Fibroblast of peridontal ligament (primary cell): Measurements from ENCODE around the gene MAST1.
"Not testable (repeated sequence)": the region's sequence is repeated elsewhere in the genome, so short reads cannot be mapped to it uniquely, and the experiment has no call there.

Experiments used
- DNase-seq: peaks from one replicate; pipeline ENCODE4 v3.0.0-alpha.2; 2010; ENCODE audit errors: extremely low read depth

The MAST1 gene

DNA sequence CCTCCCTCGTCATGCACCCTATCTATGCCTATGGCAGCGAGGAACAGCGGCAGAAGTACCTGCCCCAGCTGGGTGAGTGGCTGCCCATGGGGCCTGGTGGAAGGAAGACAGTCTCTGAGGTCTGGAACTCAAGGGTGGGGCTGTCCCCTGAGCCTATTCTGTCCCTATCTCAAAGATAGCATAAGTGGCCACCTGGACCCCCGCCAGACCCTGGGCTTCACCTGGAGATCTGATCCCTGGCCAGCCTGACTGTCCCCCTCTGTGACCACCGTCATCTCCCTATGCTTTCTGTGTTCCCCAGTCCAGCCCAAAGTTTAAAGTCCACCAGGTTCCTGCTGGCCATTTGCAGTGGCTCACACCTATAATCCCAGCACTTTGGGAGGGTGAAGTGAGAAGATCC, 55.3 kb downstream of the MAST1 start:
- no peak for DNase-seq

DNA sequence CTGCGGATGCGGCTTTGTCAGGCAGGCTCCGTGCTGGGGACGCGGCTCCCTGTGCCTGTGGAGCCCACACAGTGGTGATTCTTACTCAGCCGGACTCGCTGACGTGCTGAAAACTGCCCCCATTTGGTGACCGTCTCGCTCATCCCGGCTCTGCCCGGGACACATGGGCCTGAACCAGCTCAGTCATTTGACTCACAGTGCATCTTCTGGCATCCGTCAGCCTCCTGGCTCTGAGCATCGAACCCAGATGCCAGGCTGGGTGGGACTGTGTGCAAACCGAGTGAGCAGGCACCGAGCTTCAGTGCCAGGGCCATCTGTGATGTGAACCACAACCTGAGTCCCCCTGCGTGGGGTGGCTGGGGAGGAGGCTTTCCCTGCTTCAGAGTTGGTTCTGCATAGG, 58.1 kb downstream of the MAST1 start:
- no peak for DNase-seq

DNA sequence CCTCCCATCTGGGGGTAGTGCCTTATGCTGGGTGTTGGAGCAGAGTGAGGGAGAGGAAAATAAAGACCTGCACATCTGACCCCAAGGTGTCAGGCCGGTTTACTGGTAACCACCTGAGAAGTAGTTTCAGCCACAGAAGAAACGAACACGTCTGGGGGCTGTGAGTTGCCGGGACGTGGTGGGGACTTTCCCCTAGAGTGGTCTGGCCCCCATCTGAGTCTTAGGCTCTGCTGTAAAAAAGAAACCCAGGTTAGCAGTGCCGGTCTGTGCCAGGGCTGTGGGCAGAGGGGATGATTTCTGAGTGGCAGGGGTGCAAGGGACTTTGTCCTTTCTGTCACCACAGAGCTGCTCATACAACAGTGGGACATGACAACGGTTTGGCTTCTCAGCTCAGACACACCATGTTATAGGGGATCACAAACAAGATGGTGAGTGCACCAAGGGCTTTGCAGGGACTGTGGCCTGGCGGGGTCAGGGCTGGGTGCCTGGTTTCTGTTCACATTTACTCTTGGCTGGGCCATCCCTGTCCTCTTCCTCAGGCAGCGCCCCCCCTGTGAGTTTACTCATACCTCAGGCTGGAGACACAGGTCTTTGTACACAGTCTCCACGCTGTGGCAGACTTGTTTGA, 61.7 kb downstream of the MAST1 start:
- no peak for DNase-seq

DNA sequence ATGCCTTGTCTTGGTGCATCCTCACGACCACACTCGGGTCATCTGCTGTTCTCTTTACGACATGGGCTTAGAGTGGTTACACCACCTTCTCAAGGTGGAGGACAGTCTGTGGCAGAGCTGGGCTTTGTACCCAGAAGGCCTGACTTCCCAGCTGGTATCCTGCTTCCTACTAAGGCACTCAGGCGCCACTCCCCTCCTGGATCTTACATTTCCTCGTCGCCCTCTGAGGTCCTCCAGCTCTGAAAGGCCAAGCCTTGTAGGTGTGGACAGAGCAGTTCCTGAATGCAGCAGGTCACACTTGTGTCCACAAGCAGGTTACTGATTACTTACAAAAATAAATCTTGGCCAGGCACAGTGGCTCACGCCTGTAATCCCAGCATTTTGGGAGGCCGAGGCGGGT, 68.9 kb downstream of the MAST1 start:
- DNase-seq = no peak

DNA sequence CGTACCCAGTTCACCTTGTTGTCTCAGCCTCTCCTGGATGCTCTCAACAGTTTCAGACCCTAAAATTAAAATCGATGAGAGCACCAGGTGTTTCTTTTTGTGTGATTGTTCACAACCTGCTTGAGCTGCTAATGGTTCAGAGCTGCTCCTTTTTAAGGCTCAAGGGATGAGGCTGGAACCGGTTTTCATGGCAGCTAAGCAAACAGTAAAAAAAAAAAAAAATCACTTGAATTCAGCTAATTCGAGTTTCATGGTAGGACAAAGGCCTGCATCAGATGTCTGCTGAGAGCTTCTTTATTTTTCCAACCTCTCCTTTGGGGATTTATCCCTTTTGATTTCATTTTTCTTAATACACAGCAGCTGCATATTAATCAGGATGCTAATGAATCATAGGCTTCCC, 74.3 kb downstream of the MAST1 start:
- DNase-seq = peak; percentile 3

DNA sequence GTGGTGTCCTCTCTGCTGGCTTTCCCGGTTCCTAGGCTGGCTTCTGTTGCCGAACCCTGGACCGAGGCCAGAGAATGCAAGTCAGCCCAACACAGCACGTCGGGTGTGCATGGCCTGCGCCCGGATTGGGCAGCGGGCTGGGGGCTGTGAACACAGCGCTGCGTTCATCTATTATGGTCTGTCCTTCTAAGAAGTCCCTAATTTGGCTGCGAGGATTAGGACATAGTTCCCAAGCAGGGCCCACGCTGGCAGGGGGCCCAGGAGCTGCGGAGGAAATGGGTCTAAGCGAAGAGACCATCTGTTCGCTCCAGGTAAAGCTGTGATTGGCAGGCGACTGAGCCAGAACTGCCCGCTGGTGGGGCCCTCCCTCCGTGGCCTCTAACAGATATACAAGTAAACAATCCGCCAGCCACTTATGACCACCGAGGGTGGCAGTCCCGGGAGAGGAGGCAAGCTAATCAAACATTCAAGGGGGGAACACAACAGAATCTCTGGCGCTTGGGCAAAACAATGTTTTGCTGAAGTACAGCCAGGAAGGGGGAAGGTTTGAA, 74.8 kb downstream of the MAST1 start:
- peak; percentile 55 for DNase-seq

DNA sequence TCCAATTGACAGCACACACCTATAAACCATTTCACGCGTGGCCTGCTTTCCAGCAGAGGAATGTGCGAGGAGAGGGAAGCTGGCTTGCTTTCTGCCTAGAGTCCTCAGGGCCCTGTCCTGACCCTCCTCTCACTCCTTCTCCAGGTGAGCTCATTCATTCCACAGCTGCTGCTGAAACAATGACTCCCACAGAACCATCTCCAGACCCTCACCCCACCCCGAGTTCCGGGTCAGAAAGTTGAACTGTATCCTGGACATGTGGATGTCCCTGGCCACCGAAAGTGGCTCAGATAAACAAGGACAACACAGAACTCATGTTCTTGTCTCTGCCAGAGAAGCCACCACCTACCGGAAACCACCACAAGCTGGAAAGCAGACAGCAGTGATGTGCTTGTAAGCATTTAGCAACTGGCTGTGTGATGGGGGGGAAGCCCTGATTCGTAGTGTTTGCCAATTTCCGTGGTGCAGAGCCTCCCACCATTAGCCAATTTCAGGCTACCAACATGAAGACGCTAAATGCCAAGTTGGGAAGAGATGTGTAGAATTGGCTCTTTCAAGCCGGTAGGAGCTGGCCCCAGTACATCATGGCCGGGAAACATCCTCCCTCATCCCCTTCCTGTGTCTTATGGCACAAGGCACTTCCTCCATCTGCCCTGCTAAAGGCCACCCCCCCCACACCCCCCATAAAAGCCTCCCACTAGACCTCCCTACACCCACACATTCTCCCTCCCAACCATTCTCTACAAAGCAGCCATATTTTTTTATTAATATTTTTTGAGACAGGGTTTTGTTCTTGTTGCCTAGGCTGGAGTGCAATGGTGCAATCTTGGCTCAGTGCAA, 75.8 kb downstream of the MAST1 start:
- DNase-seq = peak; percentile 44

DNA sequence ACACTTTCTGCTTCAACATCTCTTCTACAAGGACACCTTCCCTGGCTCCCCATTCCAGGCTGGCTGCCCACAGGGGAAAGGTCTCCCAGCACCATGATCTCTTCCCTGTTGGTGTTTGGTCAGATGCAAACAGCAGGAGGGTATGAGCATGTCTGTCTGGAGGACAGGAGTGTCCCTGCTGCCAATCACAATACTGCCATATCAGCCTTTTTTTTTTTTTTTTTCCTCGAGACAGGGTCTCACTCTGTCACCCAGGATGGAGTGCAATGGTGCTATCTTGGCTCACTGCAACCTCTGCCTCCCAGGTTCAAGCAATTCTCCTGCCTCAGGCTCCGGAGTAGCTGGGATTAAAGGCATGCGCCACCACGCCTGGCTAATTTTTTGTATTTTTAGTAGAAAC, 77.5 kb downstream of the MAST1 start:
- not testable (repeated sequence) for DNase-seq

DNA sequence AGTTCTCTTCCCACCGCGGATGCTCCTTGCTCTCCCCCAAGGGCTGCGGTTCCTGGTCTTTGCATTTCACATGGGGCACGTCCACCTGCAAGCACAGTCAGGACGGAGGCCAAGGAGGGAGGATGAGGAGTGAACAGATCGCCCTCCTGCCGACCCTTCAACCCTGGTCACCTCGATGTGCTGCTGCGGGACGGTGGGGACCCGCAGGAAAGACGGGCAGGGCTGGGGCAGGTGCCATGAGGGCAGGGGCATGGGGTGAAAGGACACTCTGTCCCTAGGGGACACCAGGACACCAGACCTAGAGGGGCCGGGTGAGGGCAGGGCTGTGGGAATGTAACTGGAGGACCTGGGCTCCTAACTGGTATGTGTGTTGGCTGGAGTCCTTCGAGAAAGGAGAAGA, 79.9 kb downstream of the MAST1 start:
- DNase-seq = no peak

DNA sequence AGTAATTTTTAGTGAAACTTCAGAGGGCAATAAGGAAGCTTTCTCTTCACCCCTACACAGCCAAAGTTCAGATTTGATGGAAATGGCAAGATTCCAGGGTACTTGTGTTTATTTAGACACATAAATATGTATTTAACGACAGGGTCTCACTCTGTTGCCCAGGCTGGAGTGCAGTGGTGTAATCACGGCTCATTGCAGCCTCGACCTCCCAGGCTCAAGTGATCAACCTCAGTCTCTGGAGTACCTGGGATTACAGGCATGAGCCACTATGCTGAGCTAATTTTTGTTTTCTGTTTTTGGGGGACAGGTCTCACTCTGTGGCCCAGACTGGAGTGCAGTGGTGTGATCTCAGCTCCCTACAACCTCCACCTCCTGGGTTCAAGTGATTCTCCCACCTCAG, 82.7 kb downstream of the MAST1 start:
- DNase-seq = no peak

DNA sequence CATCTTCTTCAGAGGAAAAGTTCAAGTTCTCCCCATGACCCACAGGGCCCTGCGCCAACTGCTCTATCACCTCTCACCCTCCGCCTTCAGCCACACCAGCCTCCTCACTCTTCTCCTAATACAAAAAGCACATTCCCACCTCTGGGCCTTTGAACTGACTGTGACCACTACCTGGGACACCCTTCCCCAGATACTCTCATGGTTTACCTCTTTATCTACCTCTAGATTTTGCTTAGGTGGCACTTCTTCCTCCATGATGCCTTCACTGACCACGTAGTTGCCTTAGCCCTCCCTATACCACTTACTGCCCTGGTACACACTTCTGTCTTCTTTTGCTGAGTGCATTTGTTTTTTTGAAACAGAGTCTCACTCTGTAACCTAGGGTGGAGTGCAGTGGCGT, 84.6 kb downstream of the MAST1 start:
- no peak for DNase-seq
